Fibroblast of lung (primary cell): ENCODE results near the gene CSF1R. TPM values are rescaled to one million over a fixed set of nuclear protein-coding genes. Genes with fewer than 3 reads are reported as not detected.

Source experiments
- DNase-seq, 2 donors: peaks; one replicate each; pipeline versions ENCODE4 v3.0.0 to v3.0.0-alpha.2; 2010; ENCODE audit warnings: low read depth in 2 of 2
- H2AFZ ChIP-seq: 2 replicates; pipeline ENCODE4 v1.5.1; 2012; ENCODE audit warnings: low read length, control low read depth, inconsistent platforms
- H3K27ac ChIP-seq: 2 replicates; pipeline ENCODE4 v1.5.1; 2011; ENCODE audit warnings: low read length, control low read depth; ENCODE audit not compliant: insufficient read depth
- H3K27me3 ChIP-seq: 2 replicates; pipeline ENCODE4 v1.5.1; 2011; ENCODE audit warnings: mild to moderate bottlenecking, low read length; ENCODE audit not compliant: control insufficient read depth, insufficient read depth
- H3K36me3 ChIP-seq: 2 replicates; pipeline ENCODE4 v1.5.1; 2011; ENCODE audit warnings: low read length; ENCODE audit not compliant: control insufficient read depth, insufficient read depth
- H3K4me1 ChIP-seq: 2 replicates; pipeline ENCODE4 v1.5.1; 2011; ENCODE audit warnings: low read length; ENCODE audit not compliant: control insufficient read depth, insufficient read depth; ENCODE audit errors: extremely low read depth
- H3K4me2 ChIP-seq: 2 replicates; pipeline ENCODE4 v1.5.1; 2011; ENCODE audit warnings: low read length, control low read depth; ENCODE audit not compliant: insufficient read depth; ENCODE audit errors: extremely low read depth
- H3K4me3 ChIP-seq, 4 experiments: fragments of 200-600 bp in 1 of 4; sonication (generic) in 1 of 4; replicated peaks in 1 of 4; 2 replicates each; pipeline ENCODE4 v1.5.1; 2011 to 2016; ENCODE audit warnings: low read length in 4 of 4, low read depth in 3 of 4, mild to moderate bottlenecking in 3 of 4, control low read depth in 2 of 4, inconsistent platforms in 1 of 4, mixed read lengths in 1 of 4; ENCODE audit not compliant: insufficient read depth in 1 of 4; ENCODE audit errors: control extremely low read depth in 1 of 4
- H3K79me2 ChIP-seq: 2 replicates; pipeline ENCODE4 v1.5.1; 2012; ENCODE audit warnings: mild to moderate bottlenecking, low read length, inconsistent platforms; ENCODE audit not compliant: control insufficient read depth, insufficient read depth
- H3K9ac ChIP-seq: 2 replicates; pipeline ENCODE4 v1.5.1; 2011; ENCODE audit warnings: mild to moderate bottlenecking, low read length, control low read depth; ENCODE audit not compliant: insufficient read depth
- H3K9me3 ChIP-seq: 2 replicates; pipeline ENCODE4 v1.5.1; 2012; ENCODE audit warnings: low read depth, low read length; ENCODE audit not compliant: control insufficient read depth, insufficient read depth
- H4K20me1 ChIP-seq: 2 replicates; pipeline ENCODE4 v1.5.1; 2011; ENCODE audit warnings: low read length; ENCODE audit not compliant: control insufficient read depth, insufficient read depth; ENCODE audit errors: extremely low read depth
- EZH2 ChIP-seq: IDR thresholded peaks from 2 replicates; pipeline ENCODE4 v1.5.1; 2012; ENCODE audit warnings: low read length, control low read depth, mild to moderate bottlenecking; ENCODE audit errors: missing control alignments
- polyA plus RNA-seq, 2 donors: library from polyadenylated mRNA; depleted of rRNA in 1 of 2; stranded (reverse) in 1 of 2; unstranded in 1 of 2; fragments of >200 nt; gene quantifications; 2 replicates each; pipeline ENCODE4 v1.2.1, GENCODE V29; 2011 to 2012; ENCODE audit warnings: missing spikeins in 1 of 2
- total RNA-seq: library from RNA; depleted of rRNA; stranded (reverse); fragments of >200 nt; gene quantifications from 2 replicates; pipeline ENCODE4 v1.2.1, GENCODE V29; 2014
- TF ChIP-seq, protein P1 (sequence below), 2 donors: IDR thresholded peaks in 1 of 2; conservative IDR thresholded peaks in 1 of 2; 1 replicate in 1 of 2; 2 replicates in 1 of 2; pipeline ENCODE4 v1.5.1; 2011 to 2012; ENCODE audit warnings: low read length in 2 of 2, control low read depth in 1 of 2, inconsistent platforms in 1 of 2, low read depth in 1 of 2, mild to moderate bottlenecking in 1 of 2

Gene CSF1R
- total and polyA plus RNA-seq, 2 donors (not counting 1 experiment from before 2014, with no cell fraction given) = 0.07 TPM; not detected in 1

DNA sequence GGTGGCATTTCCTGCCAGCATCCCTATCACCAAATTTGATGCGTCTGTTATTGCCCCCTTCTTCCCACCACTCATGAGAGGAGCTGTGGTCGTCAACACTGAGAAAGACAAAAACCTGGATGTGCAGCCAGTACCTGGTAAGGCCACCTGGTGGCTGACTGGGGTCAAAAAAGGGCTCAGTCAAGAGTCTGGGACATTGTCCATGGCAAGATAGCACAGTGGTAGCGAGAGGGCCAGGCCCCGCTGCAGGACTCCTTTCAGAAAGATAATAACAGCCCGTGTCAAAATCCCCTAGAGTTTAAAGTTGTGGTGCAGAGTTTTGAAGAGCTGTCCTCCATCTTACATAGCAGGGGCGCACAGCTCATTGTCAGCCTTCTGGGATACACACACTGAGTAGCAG is 40.8 kb downstream of the CSF1R start:
- no peak for DNase-seq
- Histone ChIP-seq H3K79me2 (no peaks in the 10 kb centered on the region), H3K36me3 (peaks cover 32% of the 10 kb centered on the region), H4K20me1 (no peaks in the 10 kb centered on the region), H2AFZ (no peak overlapping the region), H3K4me3 (no peak overlapping the region), H3K4me2 (no peak overlapping the region), H3K27ac (no peak overlapping the region), H3K27me3 (no peaks in the 10 kb centered on the region), H3K4me1 (peaks cover 8% of the 10 kb centered on the region), H3K9ac (no peak overlapping the region), H3K9me3 (no peaks in the 10 kb centered on the region)
- TF ChIP-seq, protein P1, sequence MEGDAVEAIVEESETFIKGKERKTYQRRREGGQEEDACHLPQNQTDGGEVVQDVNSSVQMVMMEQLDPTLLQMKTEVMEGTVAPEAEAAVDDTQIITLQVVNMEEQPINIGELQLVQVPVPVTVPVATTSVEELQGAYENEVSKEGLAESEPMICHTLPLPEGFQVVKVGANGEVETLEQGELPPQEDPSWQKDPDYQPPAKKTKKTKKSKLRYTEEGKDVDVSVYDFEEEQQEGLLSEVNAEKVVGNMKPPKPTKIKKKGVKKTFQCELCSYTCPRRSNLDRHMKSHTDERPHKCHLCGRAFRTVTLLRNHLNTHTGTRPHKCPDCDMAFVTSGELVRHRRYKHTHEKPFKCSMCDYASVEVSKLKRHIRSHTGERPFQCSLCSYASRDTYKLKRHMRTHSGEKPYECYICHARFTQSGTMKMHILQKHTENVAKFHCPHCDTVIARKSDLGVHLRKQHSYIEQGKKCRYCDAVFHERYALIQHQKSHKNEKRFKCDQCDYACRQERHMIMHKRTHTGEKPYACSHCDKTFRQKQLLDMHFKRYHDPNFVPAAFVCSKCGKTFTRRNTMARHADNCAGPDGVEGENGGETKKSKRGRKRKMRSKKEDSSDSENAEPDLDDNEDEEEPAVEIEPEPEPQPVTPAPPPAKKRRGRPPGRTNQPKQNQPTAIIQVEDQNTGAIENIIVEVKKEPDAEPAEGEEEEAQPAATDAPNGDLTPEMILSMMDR (conservative IDR thresholded peaks at IDR 0.05 in 1 of 2, IDR thresholded peaks at IDR 0.05 in 1 of 2; ENCODE audit: low read depth in 1 of 2, low read length in 2 of 2) = no peak
- no peak for TF ChIP-seq EZH2

DNA sequence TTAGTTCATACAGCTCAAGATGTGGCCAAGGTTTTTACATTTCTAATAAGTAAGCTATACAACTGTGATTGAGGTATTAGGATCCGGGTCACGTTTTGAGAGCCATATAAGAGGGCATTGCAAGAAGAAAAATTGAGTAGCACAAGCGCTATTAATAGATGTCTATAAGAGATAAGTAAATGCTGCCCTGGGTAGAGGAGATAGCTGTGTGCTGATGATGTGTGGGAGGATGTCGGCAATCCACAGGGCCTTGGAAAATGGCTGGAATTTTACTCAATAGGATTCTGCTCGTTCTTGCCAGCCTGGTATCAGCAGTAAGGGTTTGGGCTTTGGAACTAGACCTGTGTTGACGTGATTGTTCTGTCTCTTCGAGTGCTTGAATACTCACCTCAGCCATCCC is 41.6 kb downstream of the CSF1R start:
- Histone ChIP-seq H3K4me1 (peaks cover 8% of the 10 kb centered on the region), H2AFZ (no peak overlapping the region), H3K9ac (no peak overlapping the region), H4K20me1 (no peaks in the 10 kb centered on the region), H3K4me2 (no peak overlapping the region), H3K9me3 (no peaks in the 10 kb centered on the region), H3K27me3 (no peaks in the 10 kb centered on the region), H3K27ac (no peak overlapping the region), H3K36me3 (peaks cover 28% of the 10 kb centered on the region), H3K79me2 (no peaks in the 10 kb centered on the region), H3K4me3 (no peak overlapping the region)
- TF ChIP-seq, protein P1 (conservative IDR thresholded peaks at IDR 0.05 in 1 of 2, IDR thresholded peaks at IDR 0.05 in 1 of 2; ENCODE audit: low read depth in 1 of 2, low read length in 2 of 2) = no peak
- peak in 1 of 2 donors; percentile 67 for DNase-seq

DNA sequence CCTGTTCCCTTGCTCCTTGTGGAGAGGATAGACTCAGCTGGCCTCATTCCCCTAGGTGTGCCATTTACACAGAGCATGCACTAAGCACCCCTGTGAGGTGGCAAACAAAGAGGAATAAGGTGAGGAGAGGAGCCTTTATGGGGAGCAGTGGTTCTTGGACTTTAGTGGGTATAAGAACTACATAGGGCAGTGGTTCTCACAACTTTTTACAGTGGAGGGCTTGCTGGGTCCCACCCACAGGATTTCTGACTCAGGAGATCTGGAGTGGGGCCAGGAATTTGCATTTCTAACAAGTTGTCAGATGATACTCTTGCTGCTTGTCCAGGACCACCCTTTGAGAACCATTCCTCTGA is 42.0 kb downstream of the CSF1R start:
- TF ChIP-seq, protein P1 (conservative IDR thresholded peaks at IDR 0.05 in 1 of 2, IDR thresholded peaks at IDR 0.05 in 1 of 2; ENCODE audit: low read depth in 1 of 2, low read length in 2 of 2) = no peak
- TF ChIP-seq EZH2 = no peak
- no peak overlapping the region for H3K27ac ChIP-seq
- no peak overlapping the region for H2AFZ ChIP-seq
- H3K4me1 ChIP-seq = peaks cover 8% of the 10 kb centered on the region
- DNase-seq = peak; percentile 73 to 86
- H3K9me3 ChIP-seq = no peaks in the 10 kb centered on the region
- peak overlapping the region; percentile 41 for H3K4me2 ChIP-seq
- H3K27me3 ChIP-seq = no peaks in the 10 kb centered on the region
- no peak overlapping the region for H3K4me3 ChIP-seq
- no peaks in the 10 kb centered on the region for H4K20me1 ChIP-seq
- no peaks in the 10 kb centered on the region for H3K79me2 ChIP-seq
- peaks cover 25% of the 10 kb centered on the region for H3K36me3 ChIP-seq
- H3K9ac ChIP-seq = no peak overlapping the region
